Measurements from ENCODE around the gene APH1A. TPM values are rescaled to one million over a fixed set of nuclear protein-coding genes. Genes with fewer than 3 reads are reported as not detected.
"Not testable (repeated sequence)": the region's sequence is repeated elsewhere in the genome, so short reads cannot be mapped to it uniquely, and the experiment has no call there.

APH1A gene
- polyA plus RNA-seq (ENCODE audit: insufficient read length in 12 of 12), result 100 to 1,000 TPM in 9 of 12 donors, 10 to 100 TPM in 2, not detected in 1; 70.7 to 140 (median 106) TPM
- long read RNA-seq, donor 1, transcript APH1A-202 (6 exons, 2,353 nt), result major isoform, 38 of 263 reads
- long read RNA-seq, donor 1, transcript APH1A-203 (7 exons, 1,713 nt), result minor isoform, 24 of 263 reads
- long read RNA-seq, donor 1, partial matches to known transcripts, result 169 of 263 reads
- long read RNA-seq, donor 1, other reads (novel, unspliced or antisense), result 30 of 263 reads
- long read RNA-seq, donor 2, transcript APH1A-202 (6 exons, 2,353 nt), result major isoform, 29 of 52 reads
- long read RNA-seq, donor 2, transcript APH1A-203 (7 exons, 1,713 nt), result minor isoform, 23 of 52 reads
- long read RNA-seq, donor 2, partial matches to known transcripts, result 0 of 52 reads
- long read RNA-seq, donor 2, other reads (novel, unspliced or antisense), result 0 of 52 reads
- long read RNA-seq, donor 3, transcript APH1A-203 (7 exons, 1,713 nt), result minor isoform, 9 of 22 reads
- long read RNA-seq, donor 3, transcript APH1A-202 (6 exons, 2,353 nt), result major isoform, 13 of 22 reads
- long read RNA-seq, donor 3, partial matches to known transcripts, result 0 of 22 reads
- long read RNA-seq, donor 3, other reads (novel, unspliced or antisense), result 0 of 22 reads
- long read RNA-seq, donor 4, transcript APH1A-203 (7 exons, 1,713 nt), result minor isoform, 7 of 15 reads
- long read RNA-seq, donor 4, transcript APH1A-202 (6 exons, 2,353 nt), result major isoform, 8 of 15 reads
- long read RNA-seq, donor 4, partial matches to known transcripts, result 0 of 15 reads
- long read RNA-seq, donor 4, other reads (novel, unspliced or antisense), result 0 of 15 reads
- long read RNA-seq, donor 5, transcript APH1A-203 (7 exons, 1,713 nt), result minor isoform, 19 of 173 reads
- long read RNA-seq, donor 5, transcript APH1A-202 (6 exons, 2,353 nt), result major isoform, 28 of 173 reads
- long read RNA-seq, donor 5, partial matches to known transcripts, result 69 of 173 reads
- long read RNA-seq, donor 5, other reads (novel, unspliced or antisense), result 57 of 173 reads
- long read RNA-seq, donor 6, transcript APH1A-202 (6 exons, 2,353 nt), result major isoform, 11 of 17 reads
- long read RNA-seq, donor 6, transcript APH1A-203 (7 exons, 1,713 nt), result minor isoform, 6 of 17 reads
- long read RNA-seq, donor 6, partial matches to known transcripts, result 0 of 17 reads
- long read RNA-seq, donor 6, other reads (novel, unspliced or antisense), result 0 of 17 reads
- long read RNA-seq, donor 7, transcript APH1A-202 (6 exons, 2,353 nt), result minor isoform, 11 of 28 reads
- long read RNA-seq, donor 7, transcript APH1A-203 (7 exons, 1,713 nt), result major isoform, 17 of 28 reads
- long read RNA-seq, donor 7, partial matches to known transcripts, result 0 of 28 reads
- long read RNA-seq, donor 7, other reads (novel, unspliced or antisense), result 0 of 28 reads
- long read RNA-seq, donor 8, transcript APH1A-203 (7 exons, 1,713 nt), result major isoform, 26 of 49 reads
- long read RNA-seq, donor 8, transcript APH1A-202 (6 exons, 2,353 nt), result minor isoform, 23 of 49 reads
- long read RNA-seq, donor 8, partial matches to known transcripts, result 0 of 49 reads
- long read RNA-seq, donor 8, other reads (novel, unspliced or antisense), result 0 of 49 reads
- long read RNA-seq, donor 9, transcript APH1A-203 (7 exons, 1,713 nt), result minor isoform, 11 of 116 reads
- long read RNA-seq, donor 9, transcript APH1A-202 (6 exons, 2,353 nt), result major isoform, 21 of 116 reads
- long read RNA-seq, donor 9, partial matches to known transcripts, result 84 of 116 reads
- long read RNA-seq, donor 9, other reads (novel, unspliced or antisense), result 0 of 116 reads
- long read RNA-seq, donor 10, transcript APH1A-202 (6 exons, 2,353 nt), result major isoform, 15 of 27 reads
- long read RNA-seq, donor 10, transcript APH1A-203 (7 exons, 1,713 nt), result minor isoform, 11 of 27 reads
- long read RNA-seq, donor 10, partial matches to known transcripts, result 0 of 27 reads
- long read RNA-seq, donor 10, other reads (novel, unspliced or antisense), result 0 of 27 reads
- long read RNA-seq, donor 11, transcript APH1A-203 (7 exons, 1,713 nt), result minor isoform, 24 of 57 reads
- long read RNA-seq, donor 11, transcript APH1A-202 (6 exons, 2,353 nt), result major isoform, 33 of 57 reads
- long read RNA-seq, donor 11, partial matches to known transcripts, result 0 of 57 reads
- long read RNA-seq, donor 11, other reads (novel, unspliced or antisense), result 0 of 57 reads

- DNase-seq, result peak; percentile 96
Observed at GRCh38 chr1:150268705-150269403, at the start of gene APH1A. TSS of gene APH1A (minus strand) at chr1:150269016. CDS start at chr1:150268810, 206 bp downstream.

DNA sequence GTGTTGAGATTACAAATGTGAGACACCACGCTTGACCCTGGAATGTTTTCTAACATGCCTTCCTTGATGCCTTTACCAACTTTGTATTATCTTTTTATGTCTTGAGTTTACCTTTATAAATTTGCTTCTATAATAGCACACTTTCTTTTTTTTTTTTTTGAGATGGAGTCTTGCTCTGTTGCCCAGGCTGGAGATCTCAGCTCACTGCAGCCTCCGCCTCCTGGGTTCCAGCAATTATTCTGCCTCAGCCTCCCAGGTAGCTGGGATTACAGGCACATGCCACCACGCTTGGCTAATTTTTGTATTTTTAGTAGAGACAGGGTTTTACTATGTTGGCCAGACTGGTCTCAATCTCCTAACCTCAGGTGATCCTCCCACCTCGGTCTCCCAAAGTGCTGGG, 45.9 kb upstream of the APH1A start:
- not testable (repeated sequence) for DNase-seq

DNA sequence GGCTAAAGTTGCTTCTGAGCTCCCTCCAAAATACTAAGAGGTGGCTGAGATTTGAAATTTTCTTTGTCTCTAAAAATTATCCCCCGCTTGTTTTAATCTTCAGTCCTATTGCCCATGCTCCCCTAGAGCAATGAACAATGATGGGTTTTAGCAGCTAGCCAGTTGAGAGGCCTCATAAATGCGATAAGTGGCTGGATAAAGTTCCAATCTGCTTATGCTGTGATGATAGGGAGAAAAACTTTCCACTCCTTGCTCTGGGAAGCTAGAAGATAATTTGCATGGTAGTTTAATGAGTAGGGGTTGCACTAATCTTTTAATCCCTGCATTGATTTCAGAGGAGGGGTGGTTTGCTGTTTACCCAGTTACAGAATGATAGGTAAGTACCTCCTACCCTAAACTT, 42.9 kb upstream of the APH1A start:
- no peak for DNase-seq

DNA sequence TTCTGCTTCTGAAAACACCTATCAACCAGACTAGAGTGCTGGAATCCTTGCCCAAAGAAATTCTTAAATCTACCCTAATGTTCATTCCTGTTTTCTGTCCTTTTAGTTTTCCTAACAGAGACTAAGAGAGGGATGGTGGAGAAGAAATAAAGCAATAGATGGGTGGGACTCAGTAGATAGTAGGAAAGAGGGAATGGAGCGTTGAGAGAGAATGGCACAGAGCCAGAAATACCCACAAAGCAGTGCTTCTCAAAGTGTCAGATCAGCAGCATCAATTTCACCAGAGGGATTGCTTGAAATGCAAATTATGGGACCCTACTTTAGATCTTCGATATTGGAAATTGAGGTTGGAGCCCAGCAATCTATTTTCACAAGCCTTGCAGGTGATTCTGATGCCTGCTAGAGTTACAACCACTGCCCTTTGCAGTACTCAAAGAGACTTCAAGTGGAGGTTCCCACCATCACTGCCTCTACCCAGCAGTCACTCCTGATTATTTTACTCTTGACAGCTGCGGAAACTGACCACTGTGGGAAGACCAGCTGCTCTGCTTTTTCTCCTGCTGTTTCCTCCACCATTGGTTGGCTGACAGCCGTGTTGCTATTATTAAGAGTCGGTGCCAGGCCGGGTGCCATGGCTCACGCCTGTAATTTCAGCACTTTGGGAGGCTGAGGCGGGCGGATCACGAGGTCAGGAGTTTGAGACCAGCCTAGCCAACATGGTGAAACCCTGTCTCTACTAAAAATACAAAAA, 41.1 kb upstream of the APH1A start:
- DNase-seq, result peak; percentile 25

- not testable (repeated sequence) for DNase-seq
Observed at GRCh38 chr1:150308585-150308984, 39.8 kb upstream of the APH1A start.

- no peak for DNase-seq
Observed at GRCh38 chr1:150302902-150303301, 34.1 kb upstream of the APH1A start.

GRCh38 chr1:150302338-150302737, 33.5 kb upstream of the APH1A start:
- DNase-seq, result no peak

DNA sequence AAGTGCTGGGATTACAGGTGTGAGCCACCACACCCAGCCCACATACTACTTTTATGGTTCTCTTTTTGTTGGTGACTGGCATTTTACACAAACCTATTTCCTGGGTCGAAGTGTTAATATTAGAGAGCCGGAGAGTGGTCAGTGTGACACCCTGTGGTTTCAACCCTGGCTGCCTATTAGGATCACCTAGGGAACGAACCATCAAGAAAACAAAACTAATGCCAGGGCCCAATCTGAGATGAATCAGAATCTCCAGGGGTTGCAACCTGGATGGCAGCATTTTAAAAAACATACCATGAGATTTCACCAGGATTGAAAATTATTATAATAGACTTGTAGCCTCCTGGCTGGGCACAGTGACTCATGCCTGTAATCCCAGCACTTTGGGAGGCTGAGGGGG, 30.9 kb upstream of the APH1A start:
- no peak for DNase-seq

GRCh38 chr1:150295476-150295875, 26.7 kb upstream of the APH1A start:
- DNase-seq, result no peak

DNA sequence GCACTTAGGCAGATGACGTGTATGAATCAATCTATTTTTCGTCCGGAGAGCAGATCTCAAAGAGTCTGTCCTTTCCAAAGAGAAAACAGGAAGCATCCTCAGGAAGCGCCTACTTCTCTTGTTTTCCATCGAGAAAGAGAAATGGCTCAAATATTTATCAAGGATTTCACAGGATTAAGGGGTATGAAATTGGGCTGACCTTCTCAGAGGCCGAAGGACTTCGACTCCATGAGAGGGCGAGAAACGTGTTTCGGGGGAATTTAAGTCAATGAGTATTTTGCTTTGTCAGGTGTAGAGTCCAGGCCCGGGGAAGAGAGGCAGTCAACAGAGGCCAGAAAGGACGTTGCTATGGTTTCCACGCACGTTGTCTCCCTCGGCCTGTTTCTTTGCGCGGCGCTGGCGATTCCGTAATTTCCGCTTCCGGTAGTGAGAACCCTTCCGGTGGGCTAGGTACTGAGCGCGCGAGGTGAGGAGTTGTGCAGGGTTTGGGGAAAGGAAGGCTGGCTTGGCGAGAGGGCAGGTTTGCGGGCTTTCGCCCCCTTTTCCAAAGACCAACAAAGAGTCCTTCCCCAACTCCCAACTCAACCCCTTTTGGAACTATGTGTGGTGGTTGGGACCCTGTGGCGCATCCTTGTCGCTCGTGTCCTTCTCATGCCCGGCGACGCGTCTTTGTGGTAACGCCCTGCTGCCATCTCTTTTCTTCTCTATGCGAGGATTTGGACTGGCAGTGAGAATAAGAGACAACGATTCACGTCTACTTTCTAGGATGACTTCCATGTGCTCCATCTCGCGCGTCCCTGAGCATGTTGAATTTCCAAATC, 24.8 kb upstream of the APH1A start, which contains the start of gene MRPS21:
Gene MRPS21, plus strand, starts transcription at position 429 of the 821 bp plus-strand sequence. CDS start 506 bp downstream, outside the sequence.
- DNase-seq, result peak; percentile 96

DNA sequence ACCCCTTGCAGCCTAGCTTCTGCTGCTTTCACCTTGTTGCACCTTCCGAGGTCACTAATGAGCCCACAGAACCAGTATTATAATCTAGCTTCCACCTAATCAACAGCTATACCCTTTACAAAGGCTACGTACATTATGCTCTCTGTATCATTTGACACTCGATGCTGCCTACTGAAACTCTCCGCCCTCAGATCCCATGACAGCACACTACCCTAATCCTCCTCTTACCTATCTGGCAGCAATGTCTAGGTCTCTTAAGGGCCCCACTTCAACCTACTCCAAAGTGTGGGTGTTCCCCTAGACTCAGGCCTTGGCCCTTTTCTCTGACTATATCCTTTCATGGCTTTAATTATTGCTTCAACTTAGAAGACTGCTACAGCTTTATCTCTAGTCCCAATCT, 20.0 kb upstream of the APH1A start:
- no peak for DNase-seq

- DNase-seq, result no peak
Observed at GRCh38 chr1:150288382-150288781, 19.6 kb upstream of the APH1A start.

- DNase-seq, result no peak
Observed at GRCh38 chr1:150283260-150283659, 14.4 kb upstream of the APH1A start.

DNA sequence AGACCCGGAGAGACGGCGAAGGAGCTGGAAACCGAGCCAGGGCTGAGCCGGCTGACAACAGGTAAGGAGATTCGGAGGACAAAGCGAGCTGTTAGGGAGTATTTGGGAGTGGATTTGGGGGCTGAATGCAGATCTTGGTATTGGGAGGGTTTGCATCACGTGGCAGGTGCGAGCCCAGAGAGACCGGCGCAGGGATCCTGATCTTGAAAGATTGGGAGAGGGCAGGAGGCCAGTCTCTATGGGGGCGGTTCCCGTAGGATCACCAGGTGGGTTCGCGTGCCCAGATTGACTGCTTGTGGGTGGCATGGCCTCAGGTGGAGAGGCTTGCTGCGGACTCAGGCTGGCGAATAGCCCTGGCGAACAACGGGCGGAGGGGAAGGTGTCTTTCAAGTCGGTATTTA, 13.7 kb upstream of the APH1A start:
- DNase-seq, result no peak

DNA sequence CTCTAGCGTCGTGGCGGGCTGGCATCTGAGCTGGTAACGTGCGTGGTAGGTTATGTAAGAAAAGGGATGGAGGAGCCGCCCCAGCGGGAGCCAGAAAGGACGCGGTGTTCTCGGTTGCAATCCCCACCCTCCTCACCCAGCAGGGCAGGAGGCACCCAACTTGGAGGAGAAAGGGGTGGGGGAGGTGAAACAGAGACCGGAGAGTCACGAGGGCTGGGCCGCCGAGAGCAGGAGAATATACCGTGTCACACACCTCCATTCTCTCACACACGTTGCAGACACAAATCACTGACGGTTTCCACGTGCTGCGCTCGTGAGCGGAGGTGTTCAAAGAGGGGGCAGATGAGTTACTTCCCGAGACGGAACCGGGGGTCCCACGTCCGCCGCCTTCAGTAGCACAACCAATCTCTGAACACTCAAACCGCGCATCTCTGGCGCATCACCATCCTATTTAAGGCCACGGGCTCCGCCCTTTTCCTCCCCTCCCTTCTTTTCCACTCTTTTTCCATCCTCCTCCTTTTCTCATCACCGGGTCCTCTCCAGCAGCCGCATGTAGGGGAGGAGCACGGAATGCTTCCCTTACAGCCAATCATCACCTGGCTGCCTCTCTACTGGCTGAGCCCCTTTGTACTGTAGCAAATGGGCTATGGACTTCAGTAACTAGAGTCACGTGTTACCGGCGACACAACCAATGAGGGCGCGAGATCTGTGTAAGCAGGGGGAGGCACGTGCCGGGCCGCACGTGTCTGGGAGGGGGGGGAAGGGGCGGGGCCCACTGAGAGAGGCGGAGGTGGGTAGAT, 13.1 kb upstream of the APH1A start, which contains the start of gene CIART:
Gene CIART, plus strand, starts transcription at position 797 of the 800 bp plus-strand sequence. CDS start 714 bp downstream, outside the sequence.
- DNase-seq, result peak; percentile 95

DNA sequence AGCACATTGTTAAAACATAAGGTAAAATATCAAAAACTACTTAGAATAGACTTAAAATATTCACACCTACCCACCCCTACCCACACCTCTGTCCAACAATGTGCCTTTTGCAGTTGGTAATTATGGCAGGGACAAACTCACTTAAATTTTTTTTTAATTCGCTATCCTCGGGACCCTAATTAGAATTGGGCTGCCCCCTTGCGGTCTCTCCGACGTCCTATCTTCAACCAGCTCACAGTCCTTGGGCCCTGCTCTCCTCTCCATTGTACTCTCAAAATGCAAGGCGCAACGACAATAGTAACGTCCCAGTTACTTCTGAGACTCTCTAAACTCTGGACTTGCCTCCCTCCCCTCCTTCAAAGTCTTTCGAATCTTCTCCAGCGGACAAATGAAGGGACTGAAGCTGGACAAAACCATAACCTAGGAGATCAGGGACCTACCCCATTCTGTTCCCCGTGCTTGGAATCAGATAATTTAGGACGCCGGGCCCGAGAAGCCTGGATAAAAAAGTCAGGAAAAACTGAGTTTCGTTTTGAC, 12.5 kb upstream of the APH1A start:
- DNase-seq, result peak; percentile 62

All from muscle of arm (tissue), 14 donors.